RWPE2 (cell line): ENCODE measurements around the gene XPR1.

Experiments
- ATAC-seq: fragments of 200-7000 bp; cut with Tn5 transposase; 3 replicates; pipeline ENCODE4 v1.9.1; 2021; ENCODE audit warnings: low read depth
- DNase-seq: peaks from one replicate; pipeline ENCODE4 v3.0.0-alpha.2; 2020; ENCODE audit warnings: low spot score
- H3K27ac ChIP-seq: fragments of 450-650 bp; 2 replicates; pipeline ENCODE4 v1.5.1; 2017; ENCODE audit warnings: mild to moderate bottlenecking; ENCODE audit not compliant: poor library complexity, severe bottlenecking
- H3K27me3 ChIP-seq: fragments of 250-450 bp; sonication (Bioruptor Pico); 2 replicates; pipeline ENCODE4 v1.5.1; 2021; ENCODE audit warnings: mild to moderate bottlenecking, moderate library complexity; ENCODE audit not compliant: insufficient read depth, poor library complexity, severe bottlenecking
- H3K36me3 ChIP-seq: fragments of 250-450 bp; sonication (Bioruptor Pico); 2 replicates; pipeline ENCODE4 v1.5.1; 2020; ENCODE audit warnings: low read depth, mild to moderate bottlenecking, moderate library complexity
- H3K4me1 ChIP-seq: fragments of 250-450 bp; sonication (Bioruptor Pico); 2 replicates; pipeline ENCODE4 v1.5.1; 2021; ENCODE audit warnings: mild to moderate bottlenecking, moderate library complexity; ENCODE audit not compliant: insufficient read depth, poor library complexity, severe bottlenecking
- H3K4me3 ChIP-seq: fragments of 250-450 bp; sonication (Bioruptor Pico); 2 replicates; pipeline ENCODE4 v1.5.1; 2021; ENCODE audit warnings: mild to moderate bottlenecking, moderate library complexity; ENCODE audit not compliant: severe bottlenecking
- H3K9me3 ChIP-seq: fragments of 250-450 bp; sonication (Bioruptor Pico); 2 replicates; pipeline ENCODE4 v1.5.1; 2021; ENCODE audit warnings: mild to moderate bottlenecking, moderate library complexity; ENCODE audit not compliant: severe bottlenecking
- TF ChIP-seq, protein P1 (sequence below): fragments of 450-650 bp; IDR thresholded peaks from one replicate; pipeline ENCODE4 v1.5.1; 2017; ENCODE audit warnings: mild to moderate bottlenecking, moderate library complexity; ENCODE audit not compliant: poor library complexity, severe bottlenecking

The XPR1 gene

DNA sequence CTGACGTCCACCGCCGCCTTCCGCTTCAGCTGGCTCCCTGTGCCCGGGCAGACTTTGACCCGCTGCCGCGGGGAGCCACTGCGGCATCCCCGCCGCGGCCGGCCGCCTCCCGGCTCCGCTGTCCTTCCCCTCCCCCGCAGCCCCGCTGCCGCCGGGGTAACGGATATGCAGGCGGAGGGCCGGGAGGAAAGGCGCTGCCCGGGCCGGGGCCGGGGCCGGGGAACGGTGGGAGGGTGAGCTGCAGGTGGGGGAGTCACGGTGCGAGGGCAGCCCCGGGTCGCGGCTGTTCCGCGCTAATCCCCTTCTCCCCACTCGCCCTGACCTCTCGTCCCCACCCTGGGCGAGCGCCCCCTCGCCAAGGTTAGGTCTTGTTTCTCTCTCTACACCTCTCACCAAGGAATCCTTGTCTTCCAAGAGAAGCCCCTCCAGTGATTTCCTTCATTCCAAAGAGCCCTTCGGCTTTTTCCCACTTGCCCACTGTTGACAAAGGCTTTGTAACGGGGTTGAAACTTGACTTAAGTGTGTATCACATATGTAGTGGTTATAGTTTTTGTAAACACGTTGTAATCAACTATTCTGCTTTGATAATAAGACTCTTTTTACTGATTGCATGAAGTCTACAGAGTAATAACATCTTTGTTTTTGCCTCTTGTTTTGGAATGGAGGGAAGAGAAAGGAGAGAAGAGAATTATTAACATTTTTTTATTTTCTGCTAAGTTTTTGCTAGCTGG is 669 bp downstream of the XPR1 start:
- Histone ChIP-seq H3K4me1 (peaks cover 29% of the 10 kb centered on the region), H3K36me3 (no peaks in the 10 kb centered on the region), H3K4me3 (peak overlapping the region; percentile 84), H3K27ac (peak overlapping the region; percentile 42), H3K27me3 (no peaks in the 10 kb centered on the region), H3K9me3 (no peaks in the 10 kb centered on the region)
- peak; percentile 44 for ATAC-seq
- no peak for DNase-seq
- TF ChIP-seq, protein P1, sequence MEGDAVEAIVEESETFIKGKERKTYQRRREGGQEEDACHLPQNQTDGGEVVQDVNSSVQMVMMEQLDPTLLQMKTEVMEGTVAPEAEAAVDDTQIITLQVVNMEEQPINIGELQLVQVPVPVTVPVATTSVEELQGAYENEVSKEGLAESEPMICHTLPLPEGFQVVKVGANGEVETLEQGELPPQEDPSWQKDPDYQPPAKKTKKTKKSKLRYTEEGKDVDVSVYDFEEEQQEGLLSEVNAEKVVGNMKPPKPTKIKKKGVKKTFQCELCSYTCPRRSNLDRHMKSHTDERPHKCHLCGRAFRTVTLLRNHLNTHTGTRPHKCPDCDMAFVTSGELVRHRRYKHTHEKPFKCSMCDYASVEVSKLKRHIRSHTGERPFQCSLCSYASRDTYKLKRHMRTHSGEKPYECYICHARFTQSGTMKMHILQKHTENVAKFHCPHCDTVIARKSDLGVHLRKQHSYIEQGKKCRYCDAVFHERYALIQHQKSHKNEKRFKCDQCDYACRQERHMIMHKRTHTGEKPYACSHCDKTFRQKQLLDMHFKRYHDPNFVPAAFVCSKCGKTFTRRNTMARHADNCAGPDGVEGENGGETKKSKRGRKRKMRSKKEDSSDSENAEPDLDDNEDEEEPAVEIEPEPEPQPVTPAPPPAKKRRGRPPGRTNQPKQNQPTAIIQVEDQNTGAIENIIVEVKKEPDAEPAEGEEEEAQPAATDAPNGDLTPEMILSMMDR, result peak; percentile 22

DNA sequence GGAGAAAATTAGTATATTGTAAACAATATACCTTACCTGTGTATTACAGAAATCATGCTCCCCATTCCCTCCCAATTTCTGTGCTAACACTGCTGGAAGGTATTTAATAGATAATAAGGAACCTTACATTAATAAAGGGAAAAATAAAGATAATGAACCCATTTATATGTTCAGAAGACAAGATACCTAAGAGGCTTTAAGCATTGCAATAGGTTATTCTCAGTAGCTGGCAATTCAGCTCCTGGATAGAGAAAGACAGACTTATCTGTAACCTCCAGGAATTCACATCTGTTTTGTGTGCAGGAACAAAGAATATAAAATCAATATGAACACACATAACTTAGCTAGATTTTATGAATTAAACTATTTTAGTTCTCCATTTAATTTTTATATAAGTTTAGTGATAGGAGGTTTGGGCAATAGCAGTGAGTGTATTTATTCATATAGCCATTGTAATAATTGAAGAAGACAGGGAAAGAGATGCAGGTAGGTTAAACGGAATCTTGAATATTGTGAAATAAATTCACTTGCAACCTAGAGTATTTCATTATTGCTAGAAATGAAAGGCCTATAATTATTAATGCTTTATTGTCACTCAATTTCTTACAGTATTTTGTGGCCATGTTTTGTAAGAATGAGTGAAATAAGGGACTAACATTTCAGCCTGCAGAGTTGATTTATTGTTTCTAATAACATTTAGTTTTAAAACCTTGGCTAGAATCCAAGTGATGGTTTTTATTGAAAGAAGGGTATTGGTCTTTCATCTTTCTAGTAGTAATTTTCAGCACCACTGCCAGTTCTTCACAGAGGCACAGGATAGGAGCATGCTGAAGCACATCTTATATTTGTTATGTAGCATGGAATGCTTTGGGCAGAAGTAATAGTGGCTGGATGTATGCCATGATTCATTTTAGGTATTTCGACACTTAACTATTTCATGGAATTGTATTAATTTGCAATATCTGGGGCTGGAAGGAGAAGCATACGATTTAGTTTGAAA is 1.5 kb downstream of the XPR1 start:
- ATAC-seq (peak; percentile 55; the same call in 2 of the 3 replicates), DNase-seq (no peak)
- H3K27me3 ChIP-seq, result no peaks in the 10 kb centered on the region
- peak overlapping the region; percentile 42 for H3K27ac ChIP-seq
- peak overlapping the region; percentile 84 for H3K4me3 ChIP-seq
- no peaks in the 10 kb centered on the region for H3K36me3 ChIP-seq
- peaks cover 29% of the 10 kb centered on the region for H3K4me1 ChIP-seq
- TF ChIP-seq, protein P1, result no peak
- H3K9me3 ChIP-seq, result no peaks in the 10 kb centered on the region

DNA sequence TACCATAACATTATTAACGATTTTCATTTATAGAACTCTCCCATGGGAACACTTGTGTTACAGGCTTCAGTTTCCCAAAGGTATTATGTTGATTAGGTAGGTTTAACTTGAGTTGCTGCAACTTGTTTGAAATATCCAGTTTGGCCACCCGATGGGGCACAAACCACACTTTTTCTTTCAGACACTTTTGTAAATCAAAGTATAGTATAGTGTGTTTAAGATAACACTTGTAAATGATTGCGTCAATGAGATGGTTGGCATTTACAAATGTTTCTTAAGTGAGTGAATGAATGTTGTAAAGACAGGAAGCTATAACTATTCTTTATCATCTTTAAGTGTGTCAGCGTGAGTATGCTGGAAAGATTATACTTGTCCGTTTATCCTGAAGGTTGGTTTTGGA is 4.3 kb downstream of the XPR1 start:
- ATAC-seq (no peak), DNase-seq (no peak)
- Histone ChIP-seq H3K27me3 (no peaks in the 10 kb centered on the region), H3K36me3 (no peaks in the 10 kb centered on the region), H3K4me3 (no peak overlapping the region), H3K9me3 (no peaks in the 10 kb centered on the region), H3K27ac (no peak overlapping the region), H3K4me1 (peaks cover 29% of the 10 kb centered on the region)
- TF ChIP-seq, protein P1, result peak; percentile 49

DNA sequence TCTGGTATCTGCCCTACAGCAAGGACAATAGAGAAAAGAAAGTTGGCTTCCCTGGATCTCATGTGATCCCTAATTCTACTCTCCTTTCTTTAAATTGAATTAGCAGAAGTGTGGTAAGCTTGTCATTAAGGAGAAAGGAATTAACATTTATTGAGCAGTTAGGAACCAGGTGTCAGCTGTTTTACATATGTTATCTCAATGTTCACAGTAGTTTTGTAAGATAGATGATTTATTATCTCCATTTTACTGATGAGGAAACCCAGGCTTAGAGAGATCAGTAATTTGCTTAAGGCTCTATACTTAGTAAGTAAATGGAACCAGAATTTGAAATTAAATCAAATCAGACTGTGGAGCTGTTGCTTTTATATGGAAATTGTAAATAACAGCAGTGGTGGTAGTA is 8.0 kb downstream of the XPR1 start:
- no peak for ATAC-seq
- Histone ChIP-seq H3K4me3 (no peak overlapping the region), H3K27me3 (no peaks in the 10 kb centered on the region), H3K27ac (no peak overlapping the region), H3K4me1 (peaks cover 15% of the 10 kb centered on the region), H3K9me3 (no peaks in the 10 kb centered on the region), H3K36me3 (no peaks in the 10 kb centered on the region)
- TF ChIP-seq, protein P1, result no peak
- DNase-seq, result no peak
